8988T (cell line): ENCODE results near the gene BANP.
A peak's percentile ranks its signal among the peaks of the same experiment; 100 is the strongest.

Experiments
- DNase-seq: peaks from one replicate; pipeline ENCODE4 v3.0.0; 2011

BANP gene

DNA sequence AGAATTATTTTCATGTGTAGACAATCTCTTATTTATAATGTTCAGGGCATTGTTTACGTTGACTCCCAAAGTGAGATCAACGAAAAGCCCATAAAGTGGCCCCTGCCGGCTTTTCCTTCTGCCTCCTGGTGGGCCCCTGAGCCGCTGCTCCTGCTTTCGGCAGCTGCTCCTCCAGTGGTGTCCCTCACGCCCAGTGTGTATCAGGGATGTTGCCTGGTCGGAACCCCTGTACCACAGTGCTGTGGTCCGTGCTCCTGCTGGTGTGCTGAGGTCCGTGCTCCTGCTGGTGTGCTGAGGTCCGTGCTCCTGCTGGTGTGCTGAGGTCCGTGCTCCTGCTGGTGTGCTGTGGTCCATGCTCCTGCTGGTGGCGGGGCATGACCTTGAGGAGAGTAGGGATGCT, 107.6 kb downstream of the BANP start:
- DNase-seq, result no peak

DNA sequence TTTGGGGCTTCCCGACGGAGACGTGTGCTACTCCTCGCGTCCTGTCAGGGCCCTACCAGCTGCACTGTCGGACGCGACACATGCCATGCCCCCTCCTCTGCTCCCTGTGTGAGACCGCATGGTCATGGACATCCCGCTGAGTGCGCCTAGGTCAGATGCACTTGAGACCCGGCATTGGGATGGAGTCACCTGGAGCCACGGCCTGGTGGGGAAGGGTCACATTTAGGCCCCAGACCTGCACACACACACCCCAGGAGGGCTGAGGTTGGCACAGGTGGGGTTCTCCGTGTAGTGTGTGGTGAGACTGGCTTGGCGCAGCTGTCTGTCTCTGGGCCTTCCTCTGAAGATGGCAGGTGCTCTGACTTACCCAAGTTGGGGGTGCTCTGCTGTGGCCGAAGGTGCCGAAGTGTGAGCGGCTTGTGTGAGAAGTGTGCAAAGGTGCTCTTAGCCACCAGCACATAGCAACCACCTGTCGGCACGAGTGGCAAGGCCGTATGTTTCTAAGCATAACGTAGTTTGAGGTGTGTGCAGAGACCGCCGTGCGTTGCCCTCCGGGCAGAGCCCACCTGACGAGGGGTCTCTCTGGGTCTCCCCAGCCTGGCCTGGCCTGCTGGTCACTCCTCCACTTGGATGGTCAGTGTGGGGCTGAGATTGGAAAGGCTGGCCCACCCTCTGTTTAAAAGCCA, 108.6 kb downstream of the BANP start:
- no peak for DNase-seq

DNA sequence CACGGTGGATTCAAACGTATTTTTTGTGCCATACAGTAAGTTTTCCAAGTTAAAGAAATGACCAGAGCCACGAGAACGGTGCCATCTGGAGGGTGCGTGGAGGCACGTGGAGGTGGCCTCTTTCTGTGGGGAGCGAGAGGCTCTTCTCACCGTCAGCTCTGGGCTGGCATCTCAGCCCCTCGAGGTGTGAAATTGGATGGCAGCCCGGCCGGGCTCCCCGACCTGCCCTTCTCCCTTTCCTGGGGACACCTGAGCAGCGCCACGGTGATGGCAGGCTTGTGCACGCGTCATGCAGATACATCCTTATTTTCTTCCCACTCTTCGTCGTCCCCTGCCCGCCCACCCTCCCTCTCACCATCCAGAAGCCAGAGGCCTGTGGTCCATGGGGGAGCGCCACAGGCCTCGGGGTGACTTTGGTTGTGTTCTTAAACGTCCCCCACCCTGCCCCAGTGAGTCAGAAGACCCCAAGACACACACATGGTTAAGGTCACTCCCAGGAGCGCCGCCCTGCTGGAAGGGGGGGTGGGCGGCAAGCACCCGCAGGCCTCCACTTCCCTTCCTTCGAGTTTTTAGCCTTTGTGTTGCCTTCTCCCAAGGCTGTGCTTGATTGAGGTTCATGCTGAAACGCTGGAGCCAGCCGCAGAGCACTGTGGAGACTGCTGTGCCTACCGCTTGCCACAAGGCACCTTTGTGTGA, 109.4 kb downstream of the BANP start:
- no peak for DNase-seq

DNA sequence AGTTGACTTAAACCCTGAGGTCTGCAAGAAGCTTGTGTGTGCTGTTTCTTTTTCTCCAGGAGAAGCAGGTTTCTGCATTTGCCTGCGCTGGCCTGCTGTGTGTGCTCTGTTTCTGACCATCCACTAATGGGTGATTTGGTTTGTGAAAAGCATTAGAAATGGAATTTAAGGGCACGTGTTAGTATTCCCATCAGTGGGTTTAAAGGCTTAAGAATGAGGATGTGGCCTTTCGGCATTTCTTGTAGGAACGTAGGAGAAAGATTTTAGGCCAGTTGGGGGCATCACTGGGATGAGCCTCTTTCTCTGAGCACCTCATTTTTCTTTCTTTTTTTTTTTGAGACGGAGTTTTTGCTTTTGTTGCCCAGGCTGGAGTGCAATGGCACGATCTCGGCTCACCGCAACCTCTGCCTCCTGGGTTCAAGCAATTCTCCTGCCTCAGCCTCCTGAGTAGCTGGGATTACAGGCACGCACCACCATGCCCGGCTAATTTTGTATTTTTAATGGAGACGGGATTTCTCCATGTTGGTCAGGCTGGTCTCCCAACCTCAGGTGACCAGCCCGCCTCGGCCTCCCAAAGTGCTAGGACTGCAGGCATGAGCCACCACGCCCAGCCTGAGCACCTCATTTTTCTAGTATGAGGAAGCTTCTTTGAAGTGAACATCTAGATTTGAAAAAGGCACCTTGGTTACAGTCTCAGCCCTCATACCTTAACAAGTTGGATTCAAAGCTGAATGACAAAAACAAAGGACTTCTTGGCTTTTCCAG, 110.3 kb downstream of the BANP start:
- no peak for DNase-seq

DNA sequence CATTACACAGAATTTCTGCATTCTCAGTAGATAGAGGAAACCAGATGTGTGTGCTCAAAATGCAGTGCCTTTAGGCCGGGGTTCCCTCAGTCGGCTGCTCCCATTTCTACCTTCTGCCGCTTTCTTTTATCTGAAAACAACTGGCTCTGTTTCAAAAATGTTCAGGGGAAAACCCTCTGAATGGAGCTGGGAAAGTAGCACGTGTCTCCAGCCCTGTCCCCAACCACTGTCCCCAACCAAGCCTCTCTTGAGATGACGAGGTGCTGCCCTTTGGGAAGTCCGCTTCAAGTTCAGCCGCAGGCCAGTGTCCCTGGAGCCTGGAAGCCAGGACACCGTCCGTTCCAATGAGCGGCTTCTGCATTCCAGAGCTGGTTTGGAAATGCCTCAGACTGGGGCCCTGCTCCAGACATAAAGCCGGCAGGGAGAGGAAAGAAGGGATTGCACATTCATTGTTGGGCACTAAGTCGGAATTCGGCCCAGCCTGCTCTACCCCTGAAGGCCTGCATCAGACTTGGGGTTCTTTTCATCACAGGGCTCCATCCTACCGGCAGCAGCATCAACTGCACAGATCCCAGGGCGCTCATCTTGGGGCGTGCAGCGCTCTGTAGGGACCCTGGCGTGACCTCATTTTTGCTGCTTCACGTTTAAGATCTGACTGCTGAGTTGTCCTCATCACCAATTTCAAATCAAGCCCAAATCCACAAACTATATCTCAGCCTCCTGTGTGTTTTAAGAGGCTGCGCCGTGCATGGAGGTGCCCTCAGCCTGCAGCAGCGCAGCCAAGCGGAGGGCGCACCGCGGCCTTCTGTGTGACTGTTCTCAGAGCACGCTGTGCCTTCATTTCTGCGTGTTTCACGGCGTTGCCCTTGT, 111.3 kb downstream of the BANP start:
- peak; percentile 92 for DNase-seq

DNA sequence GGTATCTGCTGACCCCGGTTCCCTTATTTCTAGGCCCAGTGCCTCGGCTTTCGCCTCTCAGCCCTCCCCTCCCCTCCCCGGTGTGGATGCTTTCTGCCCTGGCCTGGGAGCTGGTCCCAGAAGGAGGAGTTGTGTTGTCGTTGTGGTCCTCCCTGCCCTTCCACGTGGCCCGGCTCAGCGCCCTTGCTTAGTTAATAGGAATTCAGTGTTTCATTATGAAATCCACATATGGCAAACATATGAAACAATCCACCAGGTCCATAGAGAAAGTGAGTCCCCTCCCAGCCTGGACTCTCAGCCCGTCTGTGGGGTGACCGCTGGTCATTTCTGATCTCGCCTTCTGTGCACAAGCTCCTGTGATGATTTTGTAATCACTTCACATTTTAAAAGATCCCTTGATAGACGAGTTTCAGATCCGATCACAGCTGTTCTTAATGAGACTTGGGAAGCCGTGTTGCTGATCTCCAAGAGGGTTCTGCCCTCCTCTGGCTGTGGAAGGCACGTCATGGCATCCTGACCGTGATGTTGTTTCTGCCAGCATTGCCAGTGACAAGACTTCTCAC, 112.1 kb downstream of the BANP start:
- DNase-seq, result no peak

DNA sequence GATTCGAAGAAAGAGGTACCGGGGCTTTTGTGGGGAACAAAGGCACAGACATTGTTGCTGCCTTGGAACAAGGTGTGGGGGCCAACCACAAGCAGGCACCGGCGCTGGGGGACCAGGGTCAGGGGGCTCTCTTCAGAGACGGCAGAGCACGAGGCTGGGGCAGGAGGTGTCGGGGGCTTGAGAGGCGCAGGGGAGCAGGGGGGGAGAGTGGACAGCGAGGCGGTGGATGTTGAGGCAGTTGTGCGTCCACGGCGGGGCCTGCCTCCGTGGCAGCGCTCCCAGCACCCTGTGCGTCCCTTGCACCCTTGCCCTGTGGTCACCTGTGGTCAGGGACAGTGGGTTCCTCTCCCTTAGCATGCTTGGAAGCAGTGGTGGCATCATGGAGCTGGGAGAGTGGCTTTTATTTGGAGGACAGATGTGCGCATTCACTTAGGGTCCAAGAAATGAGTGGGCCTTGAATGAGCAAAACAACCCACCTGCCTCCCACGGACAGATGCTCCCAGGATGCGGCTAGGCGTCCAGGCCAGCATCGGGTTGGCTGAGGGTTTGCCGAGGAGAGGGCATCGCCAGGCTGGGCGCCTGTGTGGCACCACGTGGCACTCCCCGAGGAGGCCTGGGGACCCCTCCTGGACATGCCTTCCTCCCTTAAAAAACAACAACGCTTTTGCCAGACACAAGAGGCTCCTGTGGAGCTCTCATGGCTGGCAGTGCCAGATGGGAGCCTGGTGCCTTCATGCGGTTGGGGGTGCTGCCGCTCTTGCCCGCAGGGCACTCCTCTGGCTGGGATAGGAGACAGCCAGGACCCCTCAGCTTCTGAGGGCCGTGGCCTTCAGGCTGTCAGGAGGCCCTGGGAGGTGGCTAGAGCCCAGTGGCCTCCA, 113.0 kb downstream of the BANP start:
- no peak for DNase-seq

DNA sequence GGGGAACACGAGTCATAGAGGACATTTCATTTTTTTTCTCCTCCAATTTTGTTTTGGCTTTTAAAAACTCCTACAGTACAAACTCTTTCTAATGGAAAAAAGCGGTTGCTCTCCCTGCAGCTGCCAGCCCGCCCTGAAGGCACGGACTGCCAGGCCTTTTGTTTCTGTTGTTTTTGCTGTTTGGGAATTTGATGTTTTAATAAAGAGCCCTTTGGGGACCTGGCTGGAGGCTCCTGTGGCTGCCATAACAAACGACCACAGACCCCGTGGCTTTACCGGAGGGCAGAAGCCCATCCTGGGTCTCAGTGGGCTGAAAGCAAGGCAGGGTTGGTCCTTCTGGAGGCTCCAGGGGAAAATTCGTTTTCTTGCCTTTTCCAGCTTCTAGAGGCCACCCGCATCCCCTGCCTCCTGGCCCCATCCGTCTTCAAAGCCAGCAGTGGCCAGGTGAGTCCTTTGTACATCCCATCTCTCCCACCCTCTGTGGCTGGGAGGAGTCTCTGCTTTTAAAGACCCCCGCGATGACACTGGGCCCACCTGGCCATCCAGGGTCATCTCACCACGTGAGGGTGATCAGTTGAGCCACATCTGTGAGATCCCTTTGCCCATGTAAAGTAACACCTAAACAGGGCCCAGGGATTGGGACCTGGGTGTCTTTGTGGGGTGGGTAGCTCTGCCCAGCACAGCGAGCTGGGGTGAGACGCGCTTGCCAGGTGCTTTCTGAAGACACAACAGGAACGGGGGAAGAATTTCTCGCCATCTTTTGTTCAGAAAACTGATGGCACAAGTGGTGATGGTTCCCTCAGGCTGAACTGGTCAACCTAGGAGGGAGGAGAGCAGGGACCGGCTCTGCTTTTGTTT, 113.9 kb downstream of the BANP start:
- no peak for DNase-seq

DNA sequence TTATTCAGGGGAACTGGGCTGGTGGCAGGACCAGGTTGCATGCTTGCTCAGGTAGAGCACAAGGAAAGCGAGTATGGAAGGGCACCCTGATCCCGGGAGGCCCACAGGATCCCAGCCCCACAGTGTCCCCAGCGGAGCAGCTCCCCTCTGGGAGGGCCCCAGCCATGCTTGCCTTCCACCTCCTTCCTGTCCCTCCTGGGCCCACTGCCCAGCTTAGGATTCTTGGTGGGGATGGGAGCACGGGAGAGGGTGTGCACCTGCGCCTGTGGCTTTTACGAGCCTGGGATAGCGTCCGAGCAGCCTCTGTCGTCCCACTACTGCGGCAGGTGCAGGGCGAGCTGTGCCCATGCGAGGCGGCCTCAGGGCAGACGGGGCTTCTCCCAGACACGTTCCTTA, 114.5 kb downstream of the BANP start:
- no peak for DNase-seq

DNA sequence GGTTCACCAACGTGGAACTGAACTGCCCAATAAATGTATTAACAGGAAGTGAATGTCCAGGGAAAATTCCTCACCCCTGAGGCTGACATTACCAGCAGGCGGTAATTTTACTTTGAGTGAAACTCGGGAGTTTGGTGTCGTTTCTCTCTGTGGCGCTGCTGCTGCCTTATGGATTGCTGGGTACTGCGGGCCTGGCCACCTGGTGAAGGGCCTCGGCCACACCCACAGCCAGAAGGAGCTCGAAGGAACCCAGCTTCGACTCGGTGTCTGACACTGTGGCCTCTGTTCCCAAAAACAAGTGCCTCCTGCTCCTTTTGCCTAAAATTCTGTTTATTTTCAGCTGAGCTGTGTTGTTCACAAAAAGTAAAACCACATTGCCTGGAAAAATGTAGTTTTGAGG, 115.0 kb downstream of the BANP start:
- no peak for DNase-seq

DNA sequence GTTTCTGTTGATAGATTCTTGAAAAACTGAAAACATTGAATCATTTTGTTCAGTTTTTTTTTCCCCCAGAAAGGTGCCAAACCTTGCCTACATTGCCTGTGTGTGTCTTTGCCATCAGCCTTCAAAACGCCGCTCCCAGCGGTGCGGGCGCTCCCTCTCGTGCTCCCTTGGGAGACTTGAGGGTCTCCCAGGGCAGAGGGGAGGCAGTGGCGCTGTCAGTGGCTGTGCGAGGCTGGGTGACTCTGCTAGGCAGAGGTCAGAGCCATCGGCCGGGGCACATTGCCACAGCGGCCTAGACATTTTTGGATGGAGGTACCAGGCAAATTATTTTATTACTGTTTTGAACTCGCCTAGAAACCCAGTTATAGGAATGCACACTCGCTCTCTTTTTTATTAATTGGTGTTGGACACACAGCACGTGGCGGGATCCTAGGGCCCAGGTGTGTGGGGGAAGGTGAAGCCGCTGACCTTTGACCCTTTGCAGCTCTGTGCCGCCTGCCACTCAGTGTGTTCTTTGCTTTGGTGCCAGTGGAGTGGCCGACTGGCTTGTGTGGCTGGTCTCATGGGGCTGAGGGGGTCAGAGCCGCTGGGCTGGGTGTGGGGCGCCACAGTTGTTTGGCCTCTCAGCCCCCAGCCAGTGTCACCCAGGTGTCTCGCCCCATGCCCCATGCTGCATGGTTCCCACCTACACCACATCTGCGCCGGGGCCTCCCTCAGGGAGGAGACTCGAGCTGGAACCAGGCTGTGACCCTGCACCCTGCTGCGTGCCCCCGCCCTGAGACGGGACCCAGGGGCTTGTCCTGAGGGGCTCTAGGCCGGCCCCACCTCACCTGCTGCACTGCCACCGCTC, 115.7 kb downstream of the BANP start:
- DNase-seq, result no peak

DNA sequence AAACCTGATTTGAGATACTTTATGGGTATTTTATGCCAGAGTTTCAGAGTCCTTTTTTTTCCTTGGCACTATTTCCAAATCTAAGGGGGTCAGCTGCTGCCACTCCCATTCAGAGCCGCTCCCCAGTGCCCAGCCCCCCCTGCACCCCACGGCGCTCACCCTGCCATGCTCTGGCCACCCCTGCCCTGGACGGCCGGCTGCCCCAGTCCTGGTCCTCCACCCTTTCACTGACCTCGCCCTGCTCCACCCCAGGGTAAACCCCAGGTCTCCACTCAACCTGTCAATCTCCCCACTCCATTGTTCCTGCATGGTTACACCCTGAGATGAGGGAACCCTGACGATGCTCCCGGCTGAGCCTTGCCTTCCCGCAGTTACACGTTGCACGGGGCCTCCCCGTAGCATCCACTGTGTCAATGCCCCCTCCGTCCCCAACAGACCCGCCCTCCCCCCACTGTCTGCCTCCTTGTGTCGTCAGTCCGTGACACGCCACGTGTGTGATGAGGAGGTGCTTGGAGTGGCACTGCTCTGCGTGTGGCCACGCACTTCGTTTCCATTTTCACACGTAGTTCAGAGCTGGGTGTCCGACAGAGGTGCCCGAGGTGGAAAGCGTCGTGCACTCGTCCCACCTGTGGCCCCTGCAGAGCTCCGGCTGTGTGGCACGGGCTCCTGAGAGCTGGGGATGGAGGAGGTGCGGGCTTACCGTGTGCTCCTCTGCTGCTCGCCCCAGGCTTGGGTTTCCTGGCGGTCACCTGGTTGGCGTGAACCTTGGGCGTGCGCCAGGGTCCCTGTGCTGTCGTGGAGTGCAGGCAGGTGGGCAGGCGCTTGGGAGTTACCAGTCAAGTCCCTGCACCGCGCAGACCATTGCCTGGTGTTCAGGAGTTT, 116.5 kb downstream of the BANP start:
- no peak for DNase-seq

DNA sequence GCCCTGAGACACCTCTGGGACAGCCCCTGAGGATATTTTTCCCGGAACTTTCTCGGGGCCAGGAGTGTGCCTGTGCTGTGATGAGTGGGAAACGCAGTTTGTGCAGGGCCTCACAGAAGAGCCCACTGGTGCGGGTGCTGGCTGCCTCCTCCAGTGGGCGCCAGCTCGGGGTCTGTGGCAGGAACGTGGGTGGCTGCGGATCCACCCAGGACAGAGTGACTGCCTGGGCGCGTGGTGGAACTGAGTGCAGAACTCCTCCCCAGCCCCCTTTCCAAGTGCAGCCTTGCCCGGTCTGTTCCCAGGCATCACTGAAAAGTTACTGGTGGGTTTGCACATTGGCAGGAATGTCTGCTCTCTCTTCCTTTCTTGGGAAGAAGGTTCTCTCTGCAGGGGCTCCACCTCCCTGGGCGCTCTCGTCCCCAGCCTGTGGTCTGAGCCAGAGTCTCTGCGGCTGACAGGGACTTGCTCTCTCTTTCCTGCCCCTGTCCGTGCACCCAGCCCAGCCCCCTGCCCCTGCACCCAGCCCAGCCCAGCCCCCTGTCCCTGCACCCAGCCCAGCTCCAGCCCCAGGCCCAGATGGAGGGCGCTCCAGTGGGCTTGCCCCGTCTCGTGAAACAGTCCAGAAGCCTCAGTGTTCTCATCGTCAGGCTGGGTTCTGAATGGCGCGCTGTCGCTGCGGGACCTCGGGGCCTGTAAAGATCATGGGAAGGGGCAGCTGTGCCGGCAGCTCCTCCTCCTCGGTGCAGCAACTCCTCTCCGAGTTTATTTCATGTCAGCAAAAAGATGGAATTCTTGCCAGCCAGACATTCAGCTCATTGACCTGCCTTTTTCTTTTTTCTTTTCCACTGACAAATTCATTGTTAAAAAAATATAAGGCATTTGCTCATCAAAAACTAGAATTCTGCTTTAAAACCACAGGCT, 117.5 kb downstream of the BANP start:
- DNase-seq, result no peak

DNA sequence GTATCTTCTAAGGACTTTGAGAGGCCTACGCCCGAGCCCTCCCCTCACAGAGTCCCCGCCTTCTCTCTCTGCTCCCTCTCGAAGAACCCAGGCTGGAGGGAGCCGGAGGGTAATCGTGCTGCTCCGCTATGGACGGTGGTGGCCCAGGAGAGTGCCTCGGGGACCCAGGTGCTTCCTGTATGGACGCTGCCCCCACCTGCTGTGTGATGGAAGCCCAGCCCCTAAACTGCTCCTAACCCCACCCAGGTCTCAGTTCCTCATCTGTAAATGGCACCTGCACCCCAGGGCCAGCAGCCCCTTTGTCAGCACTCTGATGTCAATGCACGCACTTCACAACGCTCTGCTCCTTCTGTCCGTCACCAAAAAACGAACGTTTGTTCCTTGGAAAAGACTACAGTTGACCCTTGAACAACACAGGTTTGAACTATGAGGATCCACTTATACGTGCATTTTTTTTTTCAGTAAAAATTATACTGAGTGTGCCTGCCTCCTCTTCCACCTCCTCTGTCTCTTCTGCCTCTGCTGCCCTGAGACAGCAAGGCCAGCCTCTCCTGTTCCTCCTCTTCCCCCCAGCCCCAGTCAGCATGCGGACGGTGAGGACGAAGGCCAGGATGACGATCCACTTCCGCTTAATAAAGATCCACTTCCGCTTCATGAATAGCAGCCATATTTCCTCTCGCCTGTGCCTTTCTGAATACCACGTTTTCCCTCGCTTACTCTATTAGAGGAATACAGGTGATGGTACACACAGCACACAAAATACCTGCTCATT, 118.3 kb downstream of the BANP start:
- no peak for DNase-seq

DNA sequence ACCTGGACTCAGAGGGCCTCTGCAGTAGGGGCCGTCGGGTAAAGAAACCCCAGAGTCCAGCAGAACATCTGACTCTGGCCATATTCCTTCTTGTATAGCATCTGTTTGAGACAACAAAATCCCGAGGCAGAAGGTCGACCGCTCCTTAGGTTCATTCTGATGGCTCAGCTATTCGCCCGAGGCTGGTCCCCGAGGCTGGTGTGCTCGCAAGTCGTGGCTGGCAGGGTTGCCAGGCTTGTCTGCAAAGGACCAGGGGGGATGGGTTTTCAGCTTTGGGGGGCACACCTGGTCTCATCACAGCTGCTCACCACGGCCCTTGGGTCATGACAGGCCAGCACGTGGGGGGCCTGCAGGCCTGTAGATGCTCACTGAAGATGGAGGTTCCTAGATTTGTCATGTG, 119.1 kb downstream of the BANP start:
- no peak for DNase-seq

DNA sequence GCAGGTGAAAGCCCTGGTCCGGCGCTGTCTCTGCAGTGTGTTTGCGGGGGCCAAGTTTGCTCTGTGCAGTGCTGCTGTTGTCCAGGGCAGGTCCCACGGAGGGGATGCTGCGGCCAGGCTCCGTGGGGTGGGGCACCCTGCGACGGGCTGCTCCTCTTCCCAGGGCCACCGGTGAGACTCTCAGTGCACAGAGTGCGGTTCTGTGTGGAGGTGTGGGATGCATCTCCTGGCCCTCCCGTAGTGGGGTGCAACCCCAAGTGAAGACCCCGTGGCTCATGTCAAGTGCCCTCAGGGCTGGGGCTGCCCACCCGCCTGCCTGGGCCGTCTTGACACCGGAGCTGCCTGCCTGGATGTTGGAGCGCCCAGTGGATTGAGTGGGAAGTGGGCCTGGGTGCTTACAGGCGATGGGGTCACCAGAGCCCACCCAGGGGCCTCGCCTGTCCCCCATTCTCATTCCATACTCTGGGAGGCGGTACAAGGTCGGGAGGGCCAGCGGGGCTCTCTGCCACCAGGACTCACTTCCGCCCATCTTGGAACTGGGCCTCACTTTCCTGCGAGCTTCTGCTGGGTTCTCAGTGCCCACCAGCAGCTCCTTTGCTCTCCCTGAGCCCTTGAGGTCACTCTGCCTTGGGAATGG, 119.9 kb downstream of the BANP start:
- DNase-seq, result no peak
